Fibroblast of peridontal ligament (primary cell): ENCODE data around the gene CHRNA3.

Source experiments
- DNase-seq: peaks from one replicate; pipeline ENCODE4 v3.0.0-alpha.2; 2010; ENCODE audit errors: extremely low read depth

The CHRNA3 gene

DNA sequence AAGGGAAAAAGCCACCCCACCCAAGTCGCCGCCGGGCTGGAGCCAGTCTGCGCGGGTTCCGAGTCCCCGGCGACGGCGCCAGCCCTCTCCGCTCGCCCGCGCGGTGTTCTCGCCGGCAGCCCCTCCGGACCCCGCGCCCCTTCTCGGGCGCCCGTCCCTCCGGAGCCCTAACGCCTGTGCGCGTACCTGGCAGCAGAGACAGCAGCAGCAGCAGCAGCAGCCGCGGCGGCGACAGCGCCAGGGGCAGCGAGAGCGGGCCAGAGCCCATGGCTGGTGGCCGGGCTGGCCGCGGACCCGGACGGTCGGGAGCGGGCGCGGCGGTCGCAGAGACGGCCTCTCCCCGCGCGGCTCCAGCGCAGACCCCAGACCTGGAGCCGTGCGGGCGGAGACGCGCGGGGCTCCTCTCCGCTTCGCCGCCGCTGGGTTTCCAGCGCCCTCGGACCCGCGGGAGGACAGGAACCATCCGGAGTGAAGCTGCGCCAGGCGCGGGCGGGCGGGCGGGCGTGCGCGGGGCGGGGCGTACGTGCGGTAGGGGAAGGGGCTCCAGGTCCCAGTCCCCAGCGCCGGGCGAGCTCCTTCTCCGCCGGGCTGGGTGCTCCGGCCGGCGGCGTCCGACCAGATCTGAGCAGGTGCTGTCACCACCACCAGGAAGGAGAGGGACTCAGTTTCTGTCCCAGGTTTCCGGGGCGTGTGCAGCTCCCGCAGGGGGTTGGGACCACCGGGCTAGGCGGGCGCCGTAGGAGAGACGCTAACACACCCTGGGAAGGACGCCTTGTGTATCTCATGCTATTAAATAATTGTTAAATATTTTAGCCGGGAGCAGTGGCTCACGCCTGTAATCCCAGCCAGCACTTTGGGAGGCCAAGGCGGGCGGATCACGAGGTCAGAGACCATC lies at the start of gene CHRNA3:
TSS of gene CHRNA3 (minus strand) at position 470 of the 895 bp plus-strand sequence. CDS start at position 268, 202 bp downstream.
- DNase-seq, result no peak

DNA sequence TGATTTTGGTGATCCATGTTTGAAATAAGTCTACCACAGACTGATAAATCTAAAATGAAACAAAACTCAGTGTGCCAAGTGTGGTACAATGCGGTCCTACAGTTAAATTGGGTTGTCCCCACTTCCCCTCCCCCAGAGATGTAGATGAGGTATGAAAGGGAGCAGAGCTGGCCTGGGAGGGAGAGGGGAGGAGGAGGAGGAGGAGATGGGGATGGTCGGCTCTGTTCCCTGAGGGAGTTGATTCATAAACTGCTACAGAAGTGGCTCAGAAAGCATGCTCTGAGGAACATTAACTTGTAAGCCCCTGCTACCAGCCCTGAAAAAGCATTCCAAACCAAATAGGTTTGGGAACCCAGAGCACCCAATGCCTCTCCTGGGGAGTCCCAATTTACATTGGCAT lies 48.2 kb upstream of the CHRNA3 start:
- DNase-seq, result no peak

GRCh38 chr15:78667578-78668236 lies 46.9 kb upstream of the CHRNA3 start:
- no peak for DNase-seq

DNA sequence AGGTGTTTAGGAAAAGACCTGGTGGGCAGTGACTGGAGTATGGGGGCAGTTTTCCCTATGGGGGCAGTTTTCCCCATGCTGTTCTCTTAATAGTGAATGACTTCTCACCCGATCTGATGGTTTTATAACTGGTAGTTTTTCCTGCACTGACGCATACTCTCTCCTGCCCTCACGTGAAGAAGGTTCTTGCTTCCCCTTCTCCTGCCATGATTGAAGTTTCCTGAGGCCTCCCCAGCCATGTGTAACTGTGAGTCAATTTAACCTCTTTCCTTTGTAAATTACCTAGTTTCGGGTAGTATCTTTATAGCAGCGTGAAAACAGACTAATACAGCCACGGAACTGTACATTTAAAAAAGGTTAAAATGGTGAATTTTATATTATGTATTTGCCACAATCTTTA lies 45.2 kb upstream of the CHRNA3 start:
- no peak for DNase-seq

DNA sequence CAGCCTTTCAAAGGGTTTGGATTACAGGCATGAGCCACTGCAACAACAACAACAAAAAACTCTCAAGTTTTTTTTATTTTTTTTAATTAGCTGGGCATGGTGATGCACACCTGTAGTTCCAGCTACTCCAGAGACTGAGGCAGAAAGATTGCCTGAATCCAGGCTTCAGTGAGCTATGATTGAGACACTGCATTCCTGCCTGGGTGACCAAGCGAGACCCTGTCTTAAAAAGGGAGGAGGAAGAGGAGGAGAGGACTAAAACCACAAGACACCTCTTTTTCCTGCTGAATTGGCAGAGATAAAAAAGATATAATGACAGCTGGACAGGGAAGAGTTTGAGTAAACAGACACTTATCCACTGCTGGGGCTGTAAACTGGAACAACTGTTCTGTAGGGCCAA lies 42.9 kb upstream of the CHRNA3 start:
- no peak for DNase-seq

DNA sequence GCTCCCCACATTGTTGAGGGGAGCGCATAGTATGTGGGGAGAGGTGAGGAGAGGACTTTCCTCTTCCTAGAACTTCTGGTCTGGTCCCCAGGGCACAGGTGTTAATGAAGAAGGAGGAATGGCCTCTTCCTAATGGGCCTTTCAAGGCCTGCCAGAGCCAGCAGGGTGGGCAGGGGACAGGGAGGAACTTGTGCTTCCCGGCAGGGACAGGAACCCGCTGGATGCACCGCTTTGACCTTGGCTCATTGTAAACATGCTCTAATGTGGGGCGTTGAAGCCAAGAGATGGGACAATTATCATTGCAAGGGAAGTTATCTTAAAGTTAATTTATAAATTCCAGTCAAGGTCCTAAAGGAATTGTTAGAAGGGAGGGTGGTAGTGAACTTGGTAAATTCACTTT lies 41.2 kb upstream of the CHRNA3 start:
- no peak for DNase-seq

DNA sequence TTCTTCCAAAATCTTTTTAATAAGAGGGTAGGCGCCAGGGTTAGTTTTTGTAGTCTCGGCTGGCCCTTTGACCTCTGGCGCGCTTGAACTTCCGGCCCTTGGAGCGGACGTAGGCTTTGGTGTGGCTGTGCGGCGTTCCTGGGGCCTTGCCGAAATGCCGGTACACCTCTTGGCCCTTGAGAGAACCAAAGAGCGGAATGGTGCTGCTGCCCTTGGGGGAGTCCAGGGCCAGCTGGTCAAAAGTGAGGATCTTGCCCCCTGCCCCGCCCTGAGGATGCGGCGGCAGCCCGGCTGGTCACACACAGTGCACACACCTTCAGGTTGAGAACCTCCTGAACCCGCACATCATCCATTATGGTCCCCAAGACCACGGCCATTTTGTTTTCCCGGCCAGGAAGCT lies 40.2 kb upstream of the CHRNA3 start:
- DNase-seq, result no peak

GRCh38 chr15:78660584-78660983 lies 39.8 kb upstream of the CHRNA3 start:
- DNase-seq, result no peak

GRCh38 chr15:78658823-78659222 lies 38.0 kb upstream of the CHRNA3 start:
- no peak for DNase-seq

DNA sequence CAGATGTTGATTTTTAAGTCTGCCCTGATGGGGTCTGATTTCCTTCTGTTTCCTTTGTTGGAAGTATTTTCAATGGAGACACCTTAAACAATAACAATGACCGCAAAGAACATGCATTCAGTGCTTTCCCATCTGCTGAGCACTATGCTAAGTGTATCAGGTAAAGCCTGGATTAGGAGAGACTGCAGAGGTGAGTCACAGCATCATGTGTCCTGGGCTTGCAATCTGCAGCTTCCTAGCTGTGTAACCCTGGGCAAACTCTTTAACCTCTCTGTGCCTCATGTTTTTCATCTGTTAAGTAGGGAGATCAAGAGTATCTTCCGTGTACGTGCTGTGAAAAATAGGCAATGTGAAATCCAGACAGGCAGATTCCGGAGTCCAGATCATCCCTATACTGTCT lies 33.5 kb upstream of the CHRNA3 start:
- no peak for DNase-seq

DNA sequence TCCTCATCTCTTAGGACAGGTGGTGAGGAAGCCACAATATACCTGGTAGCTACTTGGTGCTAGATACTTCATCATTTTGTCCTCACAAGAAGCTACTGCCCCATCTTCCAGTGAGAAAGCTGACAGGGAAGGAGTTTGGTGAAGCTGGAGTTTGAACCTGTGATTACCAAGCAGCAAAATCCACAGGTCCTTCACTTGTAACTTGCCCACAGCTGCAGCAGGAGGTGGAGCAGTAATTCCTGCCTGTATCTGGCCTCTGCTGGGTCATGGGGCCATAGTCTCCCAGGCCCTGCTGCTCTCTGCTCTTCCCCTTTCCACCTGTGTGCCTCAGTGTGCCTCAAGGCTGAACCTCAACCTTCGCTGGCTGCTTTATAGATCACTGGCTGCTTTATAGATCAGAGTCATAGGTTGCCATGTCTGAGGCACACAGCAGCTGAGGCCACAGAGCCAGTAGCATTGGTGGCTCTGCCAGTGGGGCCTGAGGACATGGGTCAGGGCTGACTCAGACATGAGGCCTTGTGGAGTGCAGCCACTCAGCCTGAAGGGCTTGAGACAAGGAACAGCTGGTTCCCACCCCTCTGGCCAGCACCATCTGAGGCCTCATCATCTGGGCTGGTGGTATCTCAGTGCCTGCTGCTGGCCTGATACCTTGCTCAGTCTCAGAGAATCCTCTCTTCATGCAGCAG lies 31.3 kb upstream of the CHRNA3 start:
- no peak for DNase-seq

- DNase-seq, result no peak
Measured at GRCh38 chr15:78651007-78651406, 30.2 kb upstream of the CHRNA3 start.

DNA sequence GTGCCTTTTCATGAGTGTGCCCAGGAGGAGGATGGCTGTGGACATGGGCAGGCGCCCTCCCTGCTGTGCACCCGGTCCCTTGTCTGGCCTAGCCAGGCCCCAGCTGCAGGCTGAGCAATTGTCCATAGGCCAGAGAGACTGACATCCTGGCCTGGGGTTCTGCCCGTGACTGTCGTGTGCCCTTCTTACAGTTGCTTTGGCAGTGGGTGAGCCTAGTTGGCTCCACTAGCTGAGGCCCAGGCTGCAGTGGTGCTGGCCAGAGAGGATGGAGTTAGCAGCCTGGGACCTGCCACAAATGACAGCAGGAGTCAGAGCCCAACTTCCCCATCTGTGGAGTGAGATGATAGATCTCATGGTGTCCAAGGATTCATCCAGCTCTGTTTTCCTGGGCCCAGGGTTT lies 29.2 kb upstream of the CHRNA3 start:
- DNase-seq, result no peak

- DNase-seq, result no peak
Measured at GRCh38 chr15:78645009-78645408, 24.2 kb upstream of the CHRNA3 start.

DNA sequence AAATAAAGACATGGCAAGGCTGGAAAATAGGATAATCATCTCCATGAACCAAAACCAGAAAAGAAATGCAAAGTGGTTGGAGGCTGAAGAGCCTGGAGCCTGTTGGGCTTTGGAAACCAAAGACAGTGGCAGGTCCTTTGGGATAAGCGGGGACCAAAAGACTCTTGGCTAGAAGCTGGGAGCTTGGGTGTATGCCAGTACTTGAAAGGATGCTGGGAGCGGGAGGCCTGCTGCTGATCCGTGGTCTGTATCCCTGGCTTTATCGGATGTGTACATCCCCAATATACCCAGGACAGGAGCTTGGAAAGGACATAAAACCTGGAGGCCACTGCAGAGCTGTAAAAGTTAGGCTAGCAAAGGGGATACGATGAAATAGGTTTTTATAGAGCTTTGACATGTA lies 21.5 kb upstream of the CHRNA3 start:
- DNase-seq, result no peak

GRCh38 chr15:78641749-78642275 lies 21.0 kb upstream of the CHRNA3 start:
- DNase-seq, result no peak

DNA sequence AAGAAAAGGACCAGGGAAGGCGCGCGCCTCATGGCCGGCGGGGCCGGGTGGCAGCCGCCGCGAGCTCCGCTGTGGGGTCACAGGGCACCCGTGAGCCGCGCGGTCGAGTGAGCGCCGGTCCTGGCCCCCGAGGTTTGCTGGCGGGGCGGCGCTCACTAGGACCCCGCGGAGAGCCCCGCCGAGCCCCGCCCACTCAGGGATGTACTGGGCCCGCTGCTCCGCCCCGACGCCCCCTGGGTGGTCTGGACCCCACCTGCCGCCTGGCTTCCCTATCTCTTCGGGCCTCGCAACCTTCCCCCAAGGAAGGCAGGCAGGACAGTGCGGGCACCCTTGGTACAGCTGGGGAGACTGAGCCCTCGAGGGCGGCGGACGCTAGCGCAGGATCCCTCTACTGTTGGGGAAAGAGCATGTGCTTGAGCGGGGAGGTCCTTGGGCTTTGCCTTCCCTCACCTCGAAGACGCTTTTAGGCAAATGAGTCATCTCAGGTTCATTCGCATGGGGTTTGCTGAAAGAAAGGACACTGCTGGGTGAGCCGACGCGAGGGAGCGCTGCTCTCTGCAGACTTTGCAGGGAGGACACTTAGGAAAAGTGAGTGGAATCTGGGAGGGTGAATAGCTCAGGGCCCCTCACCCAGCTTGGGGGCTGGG lies 20.4 kb upstream of the CHRNA3 start, which contains the start of gene CHRNB4:
TSS of gene CHRNB4 (minus strand) at position 109 of the 647 bp plus-strand sequence. CDS start at position 32, 77 bp downstream.
- no peak for DNase-seq

GRCh38 chr15:78640527-78641101 lies 19.8 kb upstream of the CHRNA3 start:
- DNase-seq, result no peak

GRCh38 chr15:78638658-78639314 lies 18.0 kb upstream of the CHRNA3 start:
- DNase-seq, result peak; percentile 39

- no peak for DNase-seq
Measured at GRCh38 chr15:78637776-78638435, 17.1 kb upstream of the CHRNA3 start.
